H7 (cell line): ENCODE data around the gene IL4I1. TPM values are rescaled to one million over a fixed set of nuclear protein-coding genes. Genes with fewer than 3 reads are reported as not detected.
"Not testable (repeated sequence)": the region's sequence is repeated elsewhere in the genome, so short reads cannot be mapped to it uniquely, and the experiment has no call there.

ENCODE experiments used
- DNase-seq: peaks from one replicate; pipeline ENCODE4 v3.0.0; 2012
- H3K27me3 ChIP-seq: 2 replicates; pipeline ENCODE4 v1.6.0; 2011; ENCODE audit warnings: mild to moderate bottlenecking, low read length; ENCODE audit not compliant: control insufficient read depth, insufficient read depth
- H3K36me3 ChIP-seq: replicated peaks from 2 replicates; pipeline ENCODE4 v1.5.1; 2011; ENCODE audit warnings: low read length; ENCODE audit not compliant: control insufficient read depth, insufficient read depth
- H3K4me3 ChIP-seq: 2 replicates; pipeline ENCODE4 v1.5.1; 2011; ENCODE audit warnings: low read depth, mild to moderate bottlenecking, control low read depth, low read length, moderate library complexity; ENCODE audit not compliant: insufficient read depth
- total RNA-seq: library from RNA; depleted of rRNA; stranded (reverse); fragments of >200 nt; shearing (Covaris generic); gene quantifications from 2 replicates; pipeline ENCODE4 v1.2.3, GENCODE V29; 2014; rRNA removed

IL4I1 gene
- total RNA-seq: 0.59 and 0.73 TPM in 2 replicates

DNA sequence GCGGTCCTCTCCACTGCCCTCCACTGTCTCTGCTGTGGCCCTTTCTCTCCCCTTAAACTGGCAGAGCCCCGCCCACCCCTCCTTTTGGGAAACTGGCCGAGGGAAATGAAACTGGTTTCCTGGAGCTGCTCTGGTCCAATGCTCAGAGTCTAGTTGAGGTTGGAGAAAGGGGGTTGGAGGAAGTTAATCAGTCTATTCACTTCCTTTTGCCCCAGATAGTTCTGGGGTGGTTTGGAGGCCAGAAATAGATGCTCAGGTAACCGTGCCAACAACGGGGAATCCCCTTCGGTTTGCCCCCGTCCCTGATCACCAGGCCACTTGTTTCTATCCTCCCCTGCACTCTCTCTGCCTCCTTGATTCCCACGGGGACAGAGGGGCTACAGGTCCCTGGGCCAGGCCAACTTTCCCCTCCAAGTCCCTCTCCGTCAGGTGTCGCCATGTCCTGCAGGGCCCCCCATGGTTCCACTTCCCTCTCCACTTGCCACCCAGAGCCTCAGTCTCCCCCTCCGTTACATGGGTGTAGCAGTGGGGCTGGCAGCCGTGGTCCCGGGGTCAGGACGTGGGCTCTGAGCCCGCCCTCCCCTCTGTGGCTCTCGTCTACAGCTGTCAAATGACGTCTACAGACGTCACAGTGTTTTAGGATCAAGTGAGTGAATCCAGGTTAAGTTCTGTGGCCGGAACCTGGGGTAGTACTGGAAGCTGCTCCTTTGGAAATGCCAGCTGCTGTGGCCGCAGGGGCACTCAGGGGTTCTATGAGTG is at the start of gene IL4I1:
Gene IL4I1 (minus strand): TSS at position 25 of the 759 bp plus-strand sequence. CDS start 727 bp downstream, outside the sequence.
- peak; percentile 78 for DNase-seq
- Histone ChIP-seq H3K36me3 (no peaks in the 10 kb centered on the region), H3K4me3 (no peak within 1 kb of the TSS), H3K27me3 (no peaks in the 10 kb centered on the region)

DNA sequence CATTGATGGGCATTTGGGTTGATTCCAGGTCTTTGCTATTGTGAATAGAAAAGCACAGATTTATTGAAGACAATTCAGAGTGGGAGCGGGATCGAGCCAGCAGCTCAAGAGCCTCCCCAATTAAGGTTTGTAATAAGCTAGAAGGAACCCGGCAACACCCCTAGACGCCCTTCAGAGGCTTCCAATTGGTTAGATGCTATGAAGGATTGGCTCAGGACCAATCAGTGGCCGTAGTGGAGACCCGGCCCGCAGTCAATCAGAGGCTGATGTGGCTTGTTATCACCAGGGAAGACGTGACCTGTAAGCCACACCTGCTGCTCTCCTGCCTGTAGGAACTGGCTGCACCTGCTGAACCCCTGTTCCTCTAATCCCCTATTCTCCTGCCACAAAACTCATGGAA is 49.7 kb upstream of the IL4I1 start:
- DNase-seq: peak; percentile 65
- H3K27me3 ChIP-seq: no peaks in the 10 kb centered on the region; the same call in 1 of the 2 replicates
- H3K36me3 ChIP-seq: no peaks in the 10 kb centered on the region
- H3K4me3 ChIP-seq: no peak overlapping the region

- not testable (repeated sequence) for H3K36me3 ChIP-seq, H3K27me3 ChIP-seq, H3K4me3 ChIP-seq, DNase-seq
Observed at GRCh38 chr19:49944567-49944966, 47.9 kb upstream of the IL4I1 start.

DNA sequence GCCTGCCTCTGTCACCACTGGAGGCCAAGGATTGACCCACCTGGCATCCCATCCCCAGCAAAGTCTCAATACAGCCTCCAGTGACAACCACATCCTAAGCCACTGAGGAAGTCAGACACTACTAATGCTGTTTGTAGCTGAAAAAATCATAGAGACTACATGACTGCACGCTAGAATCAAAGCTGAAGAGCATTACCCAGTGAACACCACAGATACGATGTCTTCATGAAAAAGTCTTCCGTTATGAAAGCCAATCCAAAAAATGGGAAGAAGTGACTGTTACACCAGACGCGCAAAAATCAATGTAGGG is 43.8 kb upstream of the IL4I1 start:
- Histone ChIP-seq H3K4me3 (no peak overlapping the region), H3K27me3 (peaks cover 2% of the 10 kb centered on the region; the same call in 1 of the 2 replicates), H3K36me3 (no peaks in the 10 kb centered on the region)
- DNase-seq: no peak

DNA sequence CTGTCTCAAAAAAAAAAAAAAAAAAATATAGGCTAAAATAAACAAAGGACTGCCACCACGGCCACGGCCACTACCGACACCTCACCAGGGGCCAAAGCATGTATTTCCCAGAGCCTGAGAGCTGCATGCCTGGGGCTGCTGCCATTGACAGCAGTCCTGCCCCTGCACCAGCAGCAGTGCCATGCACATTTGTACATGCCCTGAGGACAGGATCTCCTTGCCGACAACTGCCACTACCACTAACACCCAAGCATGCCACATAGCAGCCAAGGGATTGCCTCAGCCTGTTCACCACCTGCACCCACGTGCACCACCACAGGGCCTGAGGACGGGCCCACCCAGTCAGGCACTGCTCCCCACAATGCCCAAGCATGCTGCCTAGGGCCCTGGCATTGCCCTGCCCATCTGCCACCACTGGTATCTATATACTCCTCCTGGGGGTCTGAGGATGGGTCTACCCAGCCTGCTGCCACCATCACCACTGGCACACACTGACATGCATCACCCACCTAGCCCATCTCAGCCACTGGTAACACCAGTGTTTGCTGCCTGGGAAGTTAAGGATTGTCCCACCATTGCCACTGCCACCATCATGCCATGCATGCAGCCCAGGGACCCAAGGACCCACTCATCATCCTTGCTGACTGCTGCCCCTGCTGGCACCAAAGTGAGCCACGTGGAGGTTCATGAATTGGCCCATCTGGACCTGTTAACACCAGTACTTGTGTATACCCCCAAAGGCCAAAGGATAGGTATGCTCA is 43.2 kb upstream of the IL4I1 start:
- Histone ChIP-seq H3K4me3 (no peak overlapping the region), H3K36me3 (no peaks in the 10 kb centered on the region), H3K27me3 (peaks cover 2% of the 10 kb centered on the region; the same call in 1 of the 2 replicates)
- DNase-seq: peak; percentile 43

DNA sequence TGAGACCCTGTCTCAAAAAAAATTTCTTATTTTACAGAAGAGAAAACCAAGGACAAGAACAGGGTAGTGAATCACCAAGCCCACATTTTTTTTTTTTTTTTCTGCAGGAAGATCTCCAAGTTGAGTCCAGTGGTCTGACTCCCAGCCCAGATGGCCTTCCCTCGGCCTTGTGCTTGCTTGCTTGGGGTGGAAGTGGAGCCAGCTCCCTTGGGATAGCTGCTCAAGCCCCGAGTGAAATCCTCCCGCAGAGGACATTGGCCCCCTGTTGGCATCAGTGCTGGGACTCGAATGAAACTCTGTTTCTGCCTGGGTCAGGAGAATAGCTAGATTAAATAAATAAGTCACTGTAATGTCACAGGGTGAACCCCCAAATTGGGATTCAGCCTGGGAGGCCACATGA is 42.0 kb upstream of the IL4I1 start:
- H3K27me3 ChIP-seq: peaks cover 2% of the 10 kb centered on the region; the same call in 1 of the 2 replicates
- no peaks in the 10 kb centered on the region for H3K36me3 ChIP-seq
- H3K4me3 ChIP-seq: no peak overlapping the region
- no peak for DNase-seq

- Histone ChIP-seq H3K27me3 (peaks cover 2% of the 10 kb centered on the region; the same call in 1 of the 2 replicates), H3K36me3 (no peaks in the 10 kb centered on the region), H3K4me3 (0 out of 2 replicates have a peak overlapping the region, but pooled peaks have one; percentile 1)
- peak; percentile 93 for DNase-seq
Observed at GRCh38 chr19:49937750-49938381, 41.2 kb upstream of the IL4I1 start.

- Histone ChIP-seq H3K27me3 (peaks cover 2% of the 10 kb centered on the region; the same call in 1 of the 2 replicates), H3K36me3 (no peaks in the 10 kb centered on the region), H3K4me3 (no peak overlapping the region)
- DNase-seq: no peak
Observed at GRCh38 chr19:49936549-49936948, 39.9 kb upstream of the IL4I1 start.

DNA sequence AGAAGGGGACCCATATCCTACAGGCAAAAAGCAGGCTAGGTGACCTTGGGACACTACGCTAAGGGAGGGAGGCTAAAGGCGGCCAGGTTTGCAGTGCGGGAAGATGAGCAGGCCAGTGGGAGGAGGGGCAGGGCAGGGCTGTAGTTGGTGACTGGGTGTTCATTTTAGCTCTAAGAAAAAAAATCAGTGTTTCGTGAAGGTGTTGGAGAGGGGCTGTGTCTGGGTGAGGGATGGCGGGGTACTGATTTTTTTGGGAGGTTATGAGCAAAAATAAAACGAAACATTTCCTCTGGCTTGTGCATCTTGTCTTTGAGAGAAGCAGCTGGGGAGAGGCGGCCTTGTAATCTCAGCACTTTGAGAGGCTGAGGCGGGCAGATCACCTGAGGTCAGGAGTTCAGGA is 37.0 kb upstream of the IL4I1 start:
- Histone ChIP-seq H3K4me3 (no peak overlapping the region), H3K27me3 (peaks cover 2% of the 10 kb centered on the region; the same call in 1 of the 2 replicates), H3K36me3 (no peaks in the 10 kb centered on the region)
- DNase-seq: no peak

- Histone ChIP-seq H3K36me3 (peaks cover 1% of the 10 kb centered on the region), H3K4me3 (no peak overlapping the region), H3K27me3 (no peaks in the 10 kb centered on the region)
- no peak for DNase-seq
Observed at GRCh38 chr19:49932731-49933131, 36.0 kb upstream of the IL4I1 start.

DNA sequence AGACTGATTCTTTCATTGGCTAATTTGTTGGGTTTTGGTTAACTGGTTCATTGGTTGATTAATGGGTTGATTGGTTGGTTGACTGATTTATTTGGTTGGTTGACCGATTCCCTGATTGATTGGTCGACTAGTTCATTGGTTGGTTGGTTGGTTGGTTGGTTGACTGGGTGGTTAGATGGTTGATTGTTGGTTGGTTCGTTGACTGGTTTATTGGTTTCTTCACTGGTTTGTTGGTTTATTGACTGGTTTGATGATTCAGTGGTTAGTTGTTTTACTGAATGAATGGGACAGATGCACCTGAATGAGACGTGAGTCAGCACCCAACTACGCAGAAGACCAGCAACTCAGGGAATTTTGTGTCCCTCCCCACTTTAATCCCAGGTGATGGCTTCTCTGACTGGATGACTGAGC is 35.4 kb upstream of the IL4I1 start:
- DNase-seq: no peak
- no peaks in the 10 kb centered on the region for H3K27me3 ChIP-seq
- peaks cover 7% of the 10 kb centered on the region for H3K36me3 ChIP-seq
- no peak overlapping the region for H3K4me3 ChIP-seq

DNA sequence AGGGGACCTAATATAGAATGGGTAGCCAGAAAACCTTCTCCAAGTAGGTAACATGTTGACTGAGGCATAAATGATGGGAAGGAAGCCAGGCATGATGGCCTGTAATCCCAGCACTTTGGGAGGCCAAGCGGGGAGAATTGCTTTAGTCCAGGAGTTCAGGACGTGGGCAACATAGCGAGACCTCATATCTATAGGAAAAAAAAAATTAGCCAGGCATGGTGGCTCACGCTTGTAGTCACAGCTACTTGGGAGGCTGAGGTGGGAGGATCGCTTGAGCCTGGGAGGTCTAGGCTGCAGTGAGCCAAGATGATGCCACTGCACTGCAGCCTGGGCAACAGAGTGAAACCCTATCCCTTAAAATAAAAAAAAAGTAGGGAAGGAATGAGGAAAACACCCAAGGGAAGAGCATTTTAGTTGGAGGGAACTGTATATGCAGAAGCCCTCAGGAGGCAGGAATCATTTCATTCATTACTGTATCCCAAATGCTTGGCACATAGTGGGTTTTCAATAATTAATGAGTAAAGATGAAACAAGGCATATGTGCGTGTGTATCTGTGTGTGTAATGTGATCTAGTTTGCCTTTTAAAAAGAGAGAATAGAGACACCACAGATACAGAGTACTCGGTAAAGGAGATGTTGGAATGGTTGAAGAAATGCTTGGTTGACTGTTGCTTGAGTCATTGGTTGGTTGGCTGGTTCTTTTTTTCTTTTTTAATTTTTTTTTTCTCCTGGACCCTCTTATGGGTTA is 34.8 kb upstream of the IL4I1 start:
- H3K27me3 ChIP-seq: no peaks in the 10 kb centered on the region
- DNase-seq: no peak
- peaks cover 11% of the 10 kb centered on the region for H3K36me3 ChIP-seq
- H3K4me3 ChIP-seq: no peak overlapping the region

DNA sequence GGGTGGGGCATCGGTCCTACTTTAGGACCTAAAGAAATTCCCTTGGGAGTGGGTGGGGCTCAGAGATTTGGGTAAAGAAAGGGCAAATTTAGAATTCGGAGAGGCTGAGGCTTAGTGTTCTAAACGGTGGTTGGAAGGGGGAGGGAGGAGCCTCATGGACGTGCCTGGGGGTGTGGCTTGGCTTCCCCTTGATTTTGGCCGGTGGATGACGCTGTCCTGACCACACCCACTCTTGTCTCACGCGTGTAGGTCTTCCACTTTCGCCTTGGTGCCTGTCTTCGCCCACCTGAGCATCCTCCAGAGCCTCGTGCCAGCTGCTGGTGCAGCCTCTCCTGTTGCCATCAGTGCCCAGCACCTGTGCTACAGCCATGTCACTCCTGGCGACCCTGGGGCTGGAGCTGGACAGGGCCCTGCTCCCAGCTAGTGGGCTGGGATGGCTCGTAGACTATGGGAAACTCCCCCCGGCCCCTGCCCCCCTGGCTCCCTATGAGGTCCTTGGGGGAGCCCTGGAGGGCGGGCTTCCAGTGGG is 33.9 kb upstream of the IL4I1 start:
- peak; percentile 83 for DNase-seq
- Histone ChIP-seq H3K4me3 (peak overlapping the region; percentile 36), H3K36me3 (peaks cover 13% of the 10 kb centered on the region), H3K27me3 (no peaks in the 10 kb centered on the region)
